CD4-positive, alpha-beta T cell treated with Interleukin-12 subunit alpha and Interleukin-12 subunit beta, for 1 hour (primary cell): ENCODE measurements around the gene ZNF263.

Experiments used
- DNase-seq: peaks from one replicate; pipeline ENCODE4 v3.0.0-alpha.2; 2020

Gene ZNF263

DNA sequence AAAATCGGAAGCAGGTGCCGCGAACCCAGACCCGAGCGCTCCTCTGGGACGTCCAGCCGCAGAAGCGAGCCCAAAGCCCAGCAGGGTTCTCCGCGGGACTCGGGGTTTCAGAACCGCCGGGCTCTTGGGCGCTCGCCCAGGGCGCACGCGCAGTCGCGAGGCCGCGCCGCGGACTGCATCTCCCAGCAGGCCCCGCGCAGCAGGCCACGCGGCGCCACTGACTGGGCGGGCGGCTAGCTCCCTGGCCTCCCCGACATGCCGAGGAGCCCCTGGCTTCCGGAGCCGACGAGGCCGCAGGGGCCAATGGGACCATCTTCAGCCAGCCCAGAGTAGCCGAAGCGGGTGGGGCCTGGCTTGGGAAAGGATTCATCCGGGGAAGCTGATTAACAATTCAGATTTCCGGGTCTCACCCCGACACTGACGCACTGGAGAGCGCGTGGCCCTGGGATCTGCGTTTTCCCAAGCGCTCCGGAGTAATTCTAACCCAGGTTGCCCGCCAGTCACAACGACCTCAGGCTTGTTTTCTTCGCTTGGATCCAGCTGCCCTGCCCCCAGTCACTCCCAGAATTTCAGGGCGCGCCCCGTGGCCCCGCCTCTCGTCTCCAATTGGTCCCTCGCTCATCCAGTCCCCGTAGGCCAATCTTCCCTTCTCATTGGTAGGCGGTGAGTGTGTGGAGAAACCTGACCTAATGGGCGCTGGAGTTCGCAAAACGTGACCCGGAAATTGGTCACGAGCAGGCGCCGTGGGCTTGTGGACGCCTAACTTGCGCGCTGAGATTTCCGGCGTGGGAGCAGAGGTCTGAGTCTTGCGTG, at the start of gene ZNF263:
ZNF263 (plus strand) TSS at position 762 of the 813 bp plus-strand sequence. CDS start 328 bp downstream, outside the sequence.
- DNase-seq, result peak; percentile 95

DNA sequence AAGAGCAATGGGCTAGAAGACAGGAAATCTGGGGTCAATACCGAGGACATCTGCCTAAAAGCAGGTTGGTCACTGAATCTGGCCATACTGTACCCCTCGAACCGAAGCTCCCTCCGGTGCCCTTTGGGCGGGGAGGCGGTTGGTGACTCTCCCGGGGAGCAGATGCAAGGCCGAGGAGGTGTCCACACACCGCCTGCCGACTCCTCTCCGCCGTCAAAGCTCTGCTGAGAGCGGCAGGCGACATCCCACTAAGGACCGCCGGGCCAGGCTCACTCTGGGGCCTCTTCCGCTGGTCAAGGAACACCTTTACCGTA, 48.8 kb upstream of the ZNF263 start:
- DNase-seq, result no peak

DNA sequence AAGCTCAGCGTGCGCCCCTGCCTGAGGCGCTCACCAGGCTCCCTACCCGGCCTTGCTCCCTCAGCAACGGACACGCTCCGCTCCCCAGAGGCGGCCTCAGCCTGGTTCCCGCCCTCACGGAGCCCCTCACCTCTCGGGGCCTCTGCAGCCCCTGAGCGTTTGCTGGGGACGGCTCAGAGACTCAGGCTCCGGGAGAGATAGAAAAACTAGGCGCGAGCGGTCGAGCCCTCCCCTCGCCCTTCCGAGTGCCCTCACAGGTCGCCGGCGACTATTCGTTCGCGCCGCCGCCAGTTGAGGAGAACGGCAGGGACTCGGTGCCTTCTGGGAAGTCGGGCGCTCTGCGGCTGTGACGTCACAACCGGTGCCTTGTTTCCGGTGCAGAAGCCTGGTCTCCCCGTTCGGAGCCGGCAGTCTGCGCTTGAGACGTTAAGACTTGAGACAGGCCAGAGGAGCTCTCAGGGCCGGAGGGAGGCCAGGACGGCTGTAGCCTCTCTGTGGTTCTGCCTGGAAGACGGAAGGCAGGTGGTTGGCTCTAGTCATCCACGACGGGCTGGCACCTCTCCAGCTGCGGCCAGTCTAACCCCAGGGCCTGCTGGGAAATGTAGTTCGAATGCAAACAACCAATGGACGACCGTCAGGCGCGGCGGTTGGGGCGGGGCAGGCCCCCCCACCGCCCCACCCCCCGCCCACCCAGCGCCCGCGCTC, 48.3 kb upstream of the ZNF263 start, which contains the start of gene ZNF200:
ZNF200 (minus strand) TSS at position 302 of the 705 bp plus-strand sequence. CDS start 1,403 bp downstream, outside the sequence.
- DNase-seq, result peak; percentile 93

DNA sequence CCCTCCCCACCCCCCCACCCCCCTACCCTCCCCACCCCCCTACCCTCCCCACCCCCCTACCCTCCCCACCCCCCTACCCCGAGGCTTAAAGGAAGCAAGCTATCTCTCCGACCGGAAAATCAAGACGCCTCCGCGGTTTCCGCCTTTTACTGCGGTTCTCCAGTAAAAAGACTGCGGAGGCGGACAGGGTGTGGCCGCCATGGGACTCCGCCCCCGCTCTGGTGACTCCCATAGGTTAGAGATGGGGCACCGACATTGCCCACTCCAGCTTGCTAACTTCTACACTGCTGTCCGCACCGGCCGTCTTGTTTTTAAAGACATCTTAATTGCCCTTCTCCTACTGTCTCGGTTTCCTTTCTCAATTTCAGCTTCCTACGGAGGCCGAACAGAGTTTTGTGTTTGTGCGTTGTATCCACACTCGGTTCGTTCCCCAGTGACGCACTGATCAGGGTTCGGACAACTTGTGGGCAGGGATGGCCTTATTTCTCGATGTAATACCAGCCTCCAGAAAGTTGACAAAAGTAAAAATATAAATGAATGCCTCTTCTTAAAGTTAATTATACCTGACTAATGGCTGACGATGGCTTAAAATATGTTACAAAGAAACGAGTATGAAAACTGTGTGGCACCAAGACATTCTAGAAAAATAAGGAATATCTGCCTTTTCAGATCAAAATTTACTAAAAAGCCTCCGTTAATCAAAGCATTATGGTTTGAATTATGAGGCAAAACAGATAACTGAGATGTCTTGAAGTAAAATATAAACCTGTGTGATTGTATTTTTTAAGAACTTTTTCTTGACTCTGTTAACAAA, 47.2 kb upstream of the ZNF263 start:
- DNase-seq, result peak; percentile 52

DNA sequence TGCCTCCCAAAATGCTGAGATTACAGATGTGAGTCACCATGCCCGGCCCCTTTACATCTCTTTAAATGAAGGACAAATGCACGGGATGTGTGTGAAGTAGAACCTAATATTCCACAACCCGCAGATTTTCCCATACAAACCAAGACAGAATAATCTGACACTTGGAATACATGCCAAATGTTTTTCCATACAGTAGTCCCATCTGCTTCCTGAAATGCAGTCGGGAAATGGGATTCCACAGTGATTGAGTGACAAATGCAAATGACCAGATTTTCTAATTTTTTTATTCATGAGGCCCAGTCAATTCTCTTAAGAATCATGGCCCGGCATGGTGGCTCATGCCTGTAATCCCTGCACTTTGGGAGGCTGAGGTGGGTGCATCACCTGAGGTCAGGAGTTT, 41.5 kb upstream of the ZNF263 start:
- DNase-seq, result no peak

DNA sequence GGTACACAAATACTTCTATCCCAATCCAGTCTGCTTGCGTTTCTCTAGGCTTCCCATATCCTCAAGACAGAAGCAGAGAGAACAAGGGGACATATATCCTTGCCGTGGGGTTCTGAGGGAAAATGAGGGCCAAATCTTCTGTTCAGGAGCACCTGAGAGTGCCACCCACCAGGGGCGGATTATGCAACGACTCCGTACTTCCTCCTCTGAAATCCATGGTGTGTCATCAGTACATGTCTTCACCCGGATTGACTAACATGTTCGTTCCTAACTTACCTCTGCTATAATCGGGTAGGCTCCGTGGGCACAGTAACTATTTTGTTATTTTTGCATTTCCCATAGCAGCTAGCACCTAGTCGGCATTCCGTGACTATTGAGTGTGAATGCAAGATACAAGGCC, 40.6 kb upstream of the ZNF263 start:
- DNase-seq, result no peak

DNA sequence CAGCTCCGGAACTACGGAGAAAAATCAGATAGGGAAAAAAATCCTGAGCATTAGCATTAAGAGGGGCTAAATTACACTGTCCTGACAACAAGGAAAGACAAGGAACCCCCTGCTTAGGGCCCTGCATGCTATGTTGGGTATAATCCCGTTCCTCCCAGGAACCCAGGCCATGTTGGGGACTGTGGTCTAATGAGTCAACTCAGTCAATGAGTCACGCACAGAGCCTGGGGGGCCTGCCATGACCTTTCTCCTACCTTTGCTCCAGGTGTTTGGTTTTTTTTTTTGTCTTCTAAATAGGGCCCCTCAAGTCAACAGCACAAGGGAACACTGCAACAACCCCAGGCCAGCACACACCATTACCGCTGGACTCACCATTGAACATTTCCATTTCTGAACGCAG, 39.4 kb upstream of the ZNF263 start:
- DNase-seq, result no peak

DNA sequence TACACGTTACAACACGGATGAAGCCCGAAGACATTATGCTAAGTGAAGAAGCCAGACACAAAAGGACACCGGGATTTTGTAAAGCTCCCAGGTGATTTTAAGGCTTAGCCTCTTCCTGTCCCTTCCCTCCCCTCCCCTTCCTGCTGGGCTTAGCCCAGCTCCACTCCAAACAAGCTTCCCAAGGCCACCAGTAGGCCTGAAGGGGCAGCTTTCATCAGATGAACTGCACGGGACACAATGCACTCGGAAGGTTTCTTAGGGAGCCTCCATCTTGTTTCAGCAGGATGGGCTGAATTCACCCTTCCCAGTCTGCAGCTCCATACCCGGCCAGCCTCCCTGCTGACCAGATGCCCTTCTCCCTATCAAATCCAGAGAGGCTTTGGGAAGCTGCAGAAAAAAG, 37.3 kb upstream of the ZNF263 start:
- no peak for DNase-seq

DNA sequence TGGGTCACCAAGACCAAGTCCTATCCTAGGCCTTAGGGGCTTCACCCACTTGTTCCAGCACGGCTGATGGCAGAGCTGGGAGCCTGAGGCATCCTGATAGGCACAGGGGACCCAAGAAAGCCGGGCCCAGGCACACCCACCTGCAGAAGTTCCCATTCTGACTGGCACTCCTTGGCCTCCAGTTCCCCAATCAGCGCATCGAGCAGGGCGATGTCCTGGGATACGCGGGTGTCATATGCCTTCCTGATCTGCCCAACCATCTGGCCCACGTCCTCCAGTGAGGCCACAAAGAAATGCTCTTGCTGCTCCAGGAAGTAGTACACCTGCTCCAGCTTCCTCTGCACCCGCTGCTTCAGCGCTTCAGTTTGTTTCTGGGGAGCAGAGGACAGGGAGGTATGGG, 36.4 kb upstream of the ZNF263 start:
- no peak for DNase-seq

DNA sequence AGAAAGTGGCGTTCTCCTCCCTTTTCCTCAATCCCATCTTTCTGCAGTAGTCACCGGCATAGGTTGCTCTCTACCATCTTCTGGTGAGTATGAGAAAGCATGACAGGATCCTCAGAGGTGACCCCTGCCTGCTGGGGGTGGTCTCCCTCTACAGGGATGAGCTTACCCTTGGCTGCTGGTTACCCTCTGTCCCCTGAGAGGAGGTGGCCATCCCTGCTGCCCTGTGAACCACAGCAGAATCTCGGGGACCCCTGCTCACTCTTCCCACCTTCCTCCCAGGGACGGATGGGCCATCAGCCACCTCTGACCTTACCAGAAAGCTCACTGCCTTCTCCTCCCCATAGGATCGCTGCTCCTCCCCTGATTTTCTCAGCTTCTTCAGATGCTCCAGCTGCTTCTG, 34.7 kb upstream of the ZNF263 start:
- no peak for DNase-seq

DNA sequence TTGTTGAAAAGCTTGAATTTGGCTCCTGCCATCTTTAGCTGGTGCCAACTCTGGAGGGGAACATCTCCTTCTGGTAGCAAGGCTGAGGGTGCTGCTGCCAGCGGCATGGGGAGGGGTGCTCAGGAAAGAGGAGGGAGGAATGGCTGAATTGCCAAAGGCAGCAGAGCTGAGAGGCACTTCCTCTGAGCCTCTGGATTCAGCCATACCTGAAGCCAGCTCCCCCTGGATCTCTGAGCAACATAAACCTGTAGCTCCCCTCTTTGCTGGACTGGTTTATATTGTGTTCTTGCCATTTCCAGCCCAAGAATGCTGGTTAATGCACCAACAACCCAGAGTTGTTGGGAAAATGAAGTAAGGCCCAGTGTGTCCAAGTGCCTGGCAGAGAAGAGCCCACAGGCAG, 34.3 kb upstream of the ZNF263 start:
- DNase-seq, result no peak

DNA sequence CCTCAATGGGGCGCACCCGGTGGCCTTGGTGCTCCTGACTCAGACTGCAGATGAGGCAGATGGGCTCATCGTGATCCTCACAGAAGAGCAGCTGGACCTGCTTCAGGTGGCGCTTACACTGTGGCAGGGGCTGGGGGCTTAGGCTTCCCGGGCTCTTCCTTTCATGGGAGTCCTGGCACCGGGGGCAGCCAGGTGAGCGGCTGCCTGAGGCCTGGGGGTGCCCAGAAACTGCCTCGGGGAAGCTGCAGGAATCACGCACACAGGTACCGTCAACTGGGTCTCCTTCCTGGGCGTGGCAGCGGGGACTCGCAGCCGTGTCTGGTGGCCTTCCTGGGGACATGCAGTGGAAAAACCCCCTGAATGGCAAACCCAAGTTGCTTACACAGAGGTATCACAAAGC, 33.8 kb upstream of the ZNF263 start:
- no peak for DNase-seq

DNA sequence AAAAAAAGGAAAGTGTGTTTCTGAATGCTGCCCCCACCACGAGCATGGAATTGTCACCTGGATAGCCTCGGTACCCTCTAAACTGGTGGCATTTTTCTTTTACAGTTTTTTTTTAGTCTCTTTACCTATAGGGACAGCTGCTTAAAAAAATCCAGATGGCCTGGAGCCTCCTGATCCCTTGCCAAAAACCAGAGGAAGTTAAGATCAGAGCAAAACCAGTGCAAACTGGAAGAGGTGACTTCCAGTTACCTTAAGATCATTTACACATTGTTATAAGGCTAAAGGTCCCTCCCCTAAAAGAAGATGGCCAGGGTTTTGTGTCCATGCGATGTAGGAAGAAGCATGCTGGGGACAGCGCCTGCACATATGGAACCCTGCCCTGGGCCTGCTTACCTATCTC, 30.3 kb upstream of the ZNF263 start:
- DNase-seq, result no peak

DNA sequence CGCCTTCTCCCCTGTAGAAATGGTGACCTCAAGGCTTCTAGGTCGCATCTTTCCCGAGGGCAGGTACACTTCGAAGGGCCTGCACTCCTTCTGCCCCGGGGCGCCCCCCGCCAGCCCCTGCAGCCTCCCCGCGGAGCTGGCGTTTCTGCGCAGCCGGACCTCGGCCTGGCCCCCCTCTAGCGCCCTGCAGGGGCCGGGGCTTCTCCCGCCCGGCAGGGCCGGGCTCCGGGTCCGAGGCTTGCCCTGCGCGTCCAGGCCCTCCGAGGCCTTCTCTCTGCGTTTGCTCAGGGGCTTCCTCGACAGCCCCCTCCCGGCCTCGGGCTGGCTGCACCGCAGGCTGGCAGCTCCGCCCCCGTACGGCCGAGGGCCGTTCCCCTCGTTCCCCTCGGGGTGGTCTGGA, 29.0 kb upstream of the ZNF263 start:
- no peak for DNase-seq

DNA sequence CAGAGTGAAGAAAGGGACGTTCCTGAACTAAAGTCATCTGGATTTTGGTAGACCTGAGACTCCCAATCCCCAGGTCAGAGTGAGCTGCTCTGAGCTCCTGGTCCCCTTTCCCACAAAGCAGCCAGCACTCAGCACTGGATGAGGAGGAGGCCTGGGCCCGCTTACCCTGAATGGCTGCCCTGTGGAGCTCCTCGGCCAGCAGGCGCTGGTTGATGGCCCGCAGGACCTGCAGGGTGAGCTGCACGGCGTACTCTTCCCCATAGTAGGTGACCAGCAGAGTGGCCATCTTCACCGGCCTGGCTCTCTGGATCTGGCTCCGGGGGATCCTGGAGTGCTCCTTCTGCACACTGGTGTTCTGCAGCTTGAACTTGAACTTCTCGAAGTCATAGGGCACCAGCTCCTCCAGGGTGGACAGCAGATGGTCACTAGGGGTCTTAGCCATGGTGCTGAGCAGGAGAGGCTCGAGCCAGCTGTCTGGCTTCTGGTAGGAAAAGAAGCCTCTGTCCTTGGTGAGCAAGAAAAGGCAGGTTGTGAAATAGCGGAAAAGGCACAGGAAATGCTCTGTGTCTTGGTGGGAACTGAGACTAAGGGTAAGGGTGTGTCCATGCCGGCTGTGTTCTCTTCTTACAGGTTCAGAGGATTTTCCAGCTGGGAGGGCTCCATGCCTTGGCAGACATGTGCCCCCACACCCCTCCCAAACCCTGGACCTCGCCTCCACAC, 27.0 kb upstream of the ZNF263 start, which contains the start of gene MEFV:
MEFV (minus strand) TSS at position 488 of the 720 bp plus-strand sequence; CDS start at position 442, 46 bp downstream.
- DNase-seq, result no peak

DNA sequence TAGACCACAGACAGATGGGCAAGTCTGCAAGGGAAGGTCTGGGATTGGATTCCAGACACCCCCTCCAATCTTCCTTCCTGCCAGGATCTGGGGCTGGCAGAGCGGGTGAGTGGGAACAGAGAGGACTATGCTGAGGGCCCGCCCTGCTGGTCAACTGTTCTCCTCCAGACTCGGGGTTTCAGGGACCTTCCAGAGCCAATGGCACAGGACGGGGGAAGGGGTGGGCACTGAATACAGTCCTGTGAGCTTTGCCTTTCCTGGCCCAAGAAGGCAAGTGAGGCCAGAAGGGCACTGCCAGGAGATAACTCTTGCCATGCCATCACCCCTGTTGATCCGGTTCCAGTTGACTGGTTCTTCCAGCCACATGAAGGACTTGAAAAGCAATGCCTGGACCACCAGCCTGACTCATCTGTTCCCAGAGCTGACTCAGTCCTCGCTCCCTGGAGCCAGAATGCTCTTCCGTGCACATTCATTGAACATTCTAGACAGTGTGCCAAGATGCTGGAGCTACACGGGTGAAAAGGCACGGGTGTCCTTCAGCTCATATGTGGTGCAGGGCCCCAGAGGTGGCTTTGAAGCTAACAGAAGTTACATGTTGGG, 26.3 kb upstream of the ZNF263 start:
- DNase-seq, result no peak

DNA sequence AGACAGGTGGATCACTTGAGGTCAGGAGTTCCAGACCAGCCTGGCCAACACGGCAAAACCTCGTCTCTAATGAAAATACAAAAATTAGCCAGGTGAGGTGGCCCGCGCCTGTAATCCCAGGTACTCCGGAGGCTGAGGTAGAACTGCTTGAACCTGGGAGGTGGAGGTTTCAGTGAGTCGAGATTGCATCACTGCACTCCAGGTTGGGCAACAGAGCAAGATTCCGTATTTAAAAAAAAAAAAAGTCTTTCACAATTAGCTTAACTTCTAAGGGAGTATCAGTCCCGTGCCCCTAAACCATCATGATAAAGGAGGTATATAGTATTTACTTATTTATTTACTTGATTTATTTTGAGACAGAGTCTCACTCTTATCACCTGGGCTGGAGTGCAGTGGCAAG, 23.5 kb upstream of the ZNF263 start:
- DNase-seq, result no peak

DNA sequence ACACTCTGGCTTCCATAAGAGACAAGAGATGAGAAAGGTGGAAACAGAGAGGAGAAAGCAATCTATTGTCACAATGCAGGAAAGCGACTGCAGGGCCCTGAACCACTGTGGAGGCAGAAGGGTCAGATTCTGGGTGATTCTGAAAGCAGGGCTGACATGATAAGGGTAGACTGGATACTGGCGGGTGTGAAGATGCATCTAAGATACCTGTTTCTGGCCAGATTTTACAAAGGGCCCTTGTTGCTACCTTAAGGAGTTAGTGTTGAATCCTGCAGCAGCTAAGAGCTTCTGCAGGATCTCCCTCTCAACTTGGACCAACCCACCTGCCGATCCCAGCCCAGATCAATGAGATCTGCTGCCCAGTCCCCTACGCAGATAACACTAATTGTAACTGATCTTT, 20.8 kb upstream of the ZNF263 start:
- no peak for DNase-seq

DNA sequence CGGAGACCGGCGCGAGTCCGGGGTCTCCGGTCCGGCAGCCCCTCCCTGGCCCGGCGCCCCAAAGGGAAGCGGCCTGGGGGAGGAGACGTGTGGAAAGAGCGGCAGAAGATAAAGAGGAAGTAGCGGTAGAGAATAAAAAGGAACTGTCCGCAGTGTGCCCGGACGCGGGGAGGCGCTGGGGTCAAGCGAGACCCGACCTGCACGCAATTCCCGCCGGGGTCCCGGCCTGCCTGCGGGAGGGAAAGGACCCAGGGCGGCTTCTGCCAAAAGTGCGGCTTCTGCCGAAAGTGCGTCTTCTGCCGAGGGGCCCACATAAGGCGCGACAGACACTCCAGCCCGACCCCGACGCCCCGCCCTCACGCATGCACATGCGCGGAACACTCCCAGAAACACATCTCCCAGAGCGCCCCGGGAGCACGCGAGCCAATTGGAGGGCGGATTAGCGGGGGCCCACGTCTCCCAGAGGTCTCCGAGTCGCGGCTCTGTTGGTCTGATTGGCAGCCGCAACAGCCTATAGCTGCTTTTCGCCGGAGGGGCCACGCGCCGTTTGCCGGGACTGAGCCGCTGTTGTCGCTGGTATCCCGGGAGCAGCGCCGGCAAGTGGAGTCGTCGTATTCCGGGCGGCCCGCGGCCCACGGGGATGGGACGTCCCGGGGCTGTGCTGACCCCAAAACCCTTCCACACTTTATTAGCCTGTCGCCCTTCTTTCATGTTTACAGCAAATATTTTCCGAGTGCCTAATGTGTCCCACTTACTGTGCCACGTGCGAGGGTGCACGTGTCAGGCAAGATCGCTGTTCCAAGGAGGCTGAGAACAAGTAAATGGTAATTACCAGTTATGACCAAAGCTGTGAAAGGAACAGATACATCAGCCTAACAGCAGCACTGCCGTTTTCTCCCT, 18.9 kb upstream of the ZNF263 start:
- peak; percentile 98 for DNase-seq

DNA sequence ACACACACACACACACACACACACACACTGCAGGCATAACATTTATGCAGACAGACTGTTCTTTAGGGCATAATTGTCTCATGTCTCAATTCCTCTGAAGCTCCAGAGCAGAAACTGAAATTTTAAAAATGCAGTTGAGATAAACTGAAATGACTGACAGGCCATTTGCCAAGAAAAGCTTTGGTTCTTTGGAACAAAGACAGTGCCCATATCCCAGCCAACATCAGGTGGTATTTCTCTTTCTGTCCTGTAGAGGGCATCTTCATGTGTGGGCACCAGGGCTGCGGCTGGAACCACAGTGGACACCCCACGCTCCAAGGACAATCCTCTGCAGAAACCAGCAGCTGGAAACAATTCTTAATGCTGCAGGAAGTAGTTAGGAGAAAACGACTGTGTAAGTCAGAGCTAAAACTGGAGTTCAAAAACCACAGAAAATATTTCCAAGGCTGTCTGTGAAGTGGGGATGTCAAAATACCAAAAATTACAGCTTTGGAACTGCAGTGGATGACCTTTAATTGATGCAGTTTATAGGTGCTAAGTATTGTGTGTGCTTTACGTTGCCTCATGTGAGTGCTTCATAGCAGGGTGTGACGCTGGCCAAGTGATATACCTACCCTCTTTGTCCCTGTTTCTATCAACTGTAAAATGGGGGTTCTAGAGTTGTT, 16.3 kb upstream of the ZNF263 start:
- peak; percentile 37 for DNase-seq

DNA sequence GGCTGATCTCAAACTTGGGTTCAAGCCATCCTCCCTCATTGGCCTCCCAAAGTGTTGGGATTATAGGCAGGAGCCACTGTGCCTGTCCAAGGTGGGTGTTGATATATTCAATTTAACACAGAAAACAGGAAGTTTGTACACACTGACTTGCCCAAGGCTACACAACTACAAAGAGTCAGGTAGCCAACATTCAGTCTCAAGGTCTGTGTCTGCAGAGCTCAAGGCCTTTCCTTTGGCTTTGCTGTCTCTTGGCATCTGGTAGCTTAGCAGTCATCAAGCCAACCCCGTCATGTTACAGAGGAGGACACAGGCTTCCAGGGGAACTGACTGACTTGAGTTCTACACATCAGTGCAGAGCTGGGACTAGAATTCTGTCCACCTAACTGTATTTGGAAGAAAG, 15.0 kb upstream of the ZNF263 start:
- no peak for DNase-seq
